Endometrial microvascular endothelial cells (primary cell): ENCODE results near the gene IQGAP1. TPM values are rescaled to one million over a fixed set of nuclear protein-coding genes. Genes with fewer than 3 reads are reported as not detected.
"Not testable (repeated sequence)": the region's sequence is repeated elsewhere in the genome, so short reads cannot be mapped to it uniquely, and the experiment has no call there.

Source experiments
- in situ Hi-C: cut with HindIII; loops from 2 replicates; pipeline ENCODE4 v1.10.0; 2017; ENCODE audit warnings: low sequenced_read_pairs, low pct_unique_long_range_greater_than_20kb; ENCODE audit errors: inconsistent ontology term
- total RNA-seq: library from RNA; depleted of rRNA; stranded (reverse); fragments of >200 nt; gene quantifications from one replicate; pipeline ENCODE4 v1.2.3, GENCODE V29; 2015; ENCODE audit errors: inconsistent ontology term

IQGAP1 gene
- total RNA-seq, 1 donor from 2014 or later: 213 TPM

- in situ Hi-C loops: no loop called here
Measured at GRCh38 chr15:90500171-90500570, 112.1 kb downstream of the IQGAP1 start.

- in situ Hi-C loops: no loop called here
Measured at GRCh38 chr15:90501898-90502297, 113.9 kb downstream of the IQGAP1 start.

- in situ Hi-C loops: not testable (repeated sequence)
Measured at GRCh38 chr15:90510781-90511180, 122.7 kb downstream of the IQGAP1 start.

- in situ Hi-C loops: not testable (repeated sequence)
Measured at GRCh38 chr15:90511211-90511618, 123.2 kb downstream of the IQGAP1 start.

- in situ Hi-C loops: no loop called here
Measured at GRCh38 chr15:90512276-90512675, 124.2 kb downstream of the IQGAP1 start.

GRCh38 chr15:90512981-90513380, 124.9 kb downstream of the IQGAP1 start:
- in situ Hi-C loops: no loop called here

- in situ Hi-C loops: no loop called here
Measured at GRCh38 chr15:90513448-90513847, 125.4 kb downstream of the IQGAP1 start.

GRCh38 chr15:90513893-90514292, 125.9 kb downstream of the IQGAP1 start:
- in situ Hi-C loops: not testable (repeated sequence)

- in situ Hi-C loops: no loop called here
Measured at GRCh38 chr15:90519688-90520087, 131.6 kb downstream of the IQGAP1 start.

GRCh38 chr15:90520365-90520764, 132.3 kb downstream of the IQGAP1 start:
- in situ Hi-C loops: no loop called here

GRCh38 chr15:90523373-90523772, 135.3 kb downstream of the IQGAP1 start:
- in situ Hi-C loops: no loop called here

GRCh38 chr15:90524018-90524803, 136.2 kb downstream of the IQGAP1 start:
- in situ Hi-C loops: not testable (repeated sequence)

GRCh38 chr15:90529011-90529370, 140.9 kb downstream of the IQGAP1 start:
- in situ Hi-C loops: no loop called here

GRCh38 chr15:90529371-90530249, 141.6 kb downstream of the IQGAP1 start, which contains the start of gene CRTC3:
Gene CRTC3 (plus strand): TSS chr15:90529923. CDS start chr15:90530072, 149 bp downstream.
- in situ Hi-C loops: no loop called here

- in situ Hi-C loops: no loop called here
Measured at GRCh38 chr15:90530250-90531051, 142.4 kb downstream of the IQGAP1 start.

GRCh38 chr15:90531147-90531546, 143.1 kb downstream of the IQGAP1 start:
- in situ Hi-C loops: no loop called here

GRCh38 chr15:90535254-90535653, 147.2 kb downstream of the IQGAP1 start:
- in situ Hi-C loops: no loop called here

GRCh38 chr15:90539789-90540188, 151.7 kb downstream of the IQGAP1 start:
- in situ Hi-C loops: no loop called here

- in situ Hi-C loops: no loop called here
Measured at GRCh38 chr15:90540768-90541167, 152.7 kb downstream of the IQGAP1 start.
